Karpas-422 (cell line): Measurements from ENCODE around the gene TNFRSF12A. TPM values are rescaled to one million over a fixed set of nuclear protein-coding genes. Genes with fewer than 3 reads are reported as not detected.
"Not testable (repeated sequence)": the region's sequence is repeated elsewhere in the genome, so short reads cannot be mapped to it uniquely, and the experiment has no call there.

Experiments
- DNase-seq: peaks from one replicate; pipeline ENCODE4 v3.0.0-alpha.2; 2015
- H2AFZ ChIP-seq: fragments of 200-600 bp; sonication (generic); 2 replicates; pipeline ENCODE4 v1.6.1; 2014; ENCODE audit warnings: antibody characterized with exemption, low read length, mixed read lengths
- H3K27ac ChIP-seq: fragments of 200-600 bp; sonication (generic); 2 replicates; pipeline ENCODE4 v1.5.1; 2014; ENCODE audit warnings: mild to moderate bottlenecking, low read length, moderate library complexity
- H3K27me3 ChIP-seq: fragments of 200-600 bp; sonication (generic); 2 replicates; pipeline ENCODE4 v1.6.1; 2014; ENCODE audit warnings: low read length, mixed read lengths
- H3K36me3 ChIP-seq: fragments of 200-600 bp; sonication (generic); 2 replicates; pipeline ENCODE4 v1.6.1; 2014; ENCODE audit warnings: low read length, mixed read lengths; ENCODE audit not compliant: insufficient read depth
- H3K4me1 ChIP-seq: fragments of 200-600 bp; sonication (generic); 2 replicates; pipeline ENCODE4 v1.6.1; 2014; ENCODE audit warnings: mild to moderate bottlenecking, low read length, mixed read lengths
- H3K4me2 ChIP-seq: fragments of 200-600 bp; sonication (generic); 2 replicates; pipeline ENCODE4 v1.6.1; 2014; ENCODE audit warnings: low read length, low read depth, mild to moderate bottlenecking; ENCODE audit not compliant: poor library complexity, severe bottlenecking
- H3K4me3 ChIP-seq: fragments of 200-600 bp; sonication (generic); 2 replicates; pipeline ENCODE4 v1.5.1; 2014; ENCODE audit warnings: mild to moderate bottlenecking, antibody characterized with exemption, low read length, mixed read lengths
- H3K79me2 ChIP-seq: fragments of 200-600 bp; sonication (generic); 2 replicates; pipeline ENCODE4 v1.6.1; 2014; ENCODE audit warnings: mild to moderate bottlenecking, low read length, mixed read lengths
- H3K9ac ChIP-seq: fragments of 200-600 bp; sonication (generic); 2 replicates; pipeline ENCODE4 v1.6.0; 2014; ENCODE audit warnings: low read length
- H3K9me2 ChIP-seq: fragments of 200-600 bp; sonication (generic), shearing (Covaris generic); replicated peaks from 2 replicates; pipeline ENCODE4 v1.6.0; 2014; ENCODE audit warnings: mild to moderate bottlenecking, low read length, moderate library complexity; ENCODE audit not compliant: insufficient read depth
- H3K9me3 ChIP-seq: fragments of 300-700, 200-600 bp; sonication (generic); 2 replicates; pipeline ENCODE4 v1.6.1; 2014; ENCODE audit warnings: low read length, mixed read lengths
- H4K20me1 ChIP-seq: fragments of 200-600 bp; sonication (generic); 2 replicates; pipeline ENCODE4 v1.6.1; 2014; ENCODE audit warnings: mild to moderate bottlenecking, antibody characterized with exemption, low read length, low read depth; ENCODE audit not compliant: insufficient read depth
- total RNA-seq: library from RNA; depleted of rRNA; stranded (reverse); fragments of >200 nt; shearing (Covaris generic); gene quantifications from 2 replicates; pipeline ENCODE4 v1.2.3, GENCODE V29; 2014; ENCODE audit warnings: low replicate concordance

TNFRSF12A gene
- total RNA-seq, 1 experiment from 2014 or later, result 9.4 TPM

GRCh38 chr16:3050487-3050886 is 30.3 kb downstream of the TNFRSF12A start:
- H3K4me2 ChIP-seq, result no peak overlapping the region
- no peak overlapping the region for H3K9ac ChIP-seq
- no peak overlapping the region for H3K4me3 ChIP-seq
- no peak overlapping the region for H2AFZ ChIP-seq
- H3K27me3 ChIP-seq, result no peaks in the 10 kb centered on the region
- H3K36me3 ChIP-seq, result no peaks in the 10 kb centered on the region
- no peak overlapping the region for H3K27ac ChIP-seq
- H4K20me1 ChIP-seq, result no peaks in the 10 kb centered on the region
- H3K9me3 ChIP-seq, result no peaks in the 10 kb centered on the region
- no peak for DNase-seq
- no peaks in the 10 kb centered on the region for H3K9me2 ChIP-seq
- no peaks in the 10 kb centered on the region for H3K79me2 ChIP-seq
- H3K4me1 ChIP-seq, result peaks cover 23% of the 10 kb centered on the region

- no peak for DNase-seq
- Histone ChIP-seq H3K9me3 (no peaks in the 10 kb centered on the region), H3K4me2 (no peak overlapping the region), H3K79me2 (no peaks in the 10 kb centered on the region), H3K4me1 (peaks cover 19% of the 10 kb centered on the region), H3K27ac (no peak overlapping the region), H3K4me3 (no peak overlapping the region), H4K20me1 (no peaks in the 10 kb centered on the region), H2AFZ (no peak overlapping the region), H3K9ac (no peak overlapping the region), H3K36me3 (no peaks in the 10 kb centered on the region), H3K9me2 (no peaks in the 10 kb centered on the region), H3K27me3 (no peaks in the 10 kb centered on the region)
Observed at GRCh38 chr16:3051009-3051408, 30.8 kb downstream of the TNFRSF12A start.

DNA sequence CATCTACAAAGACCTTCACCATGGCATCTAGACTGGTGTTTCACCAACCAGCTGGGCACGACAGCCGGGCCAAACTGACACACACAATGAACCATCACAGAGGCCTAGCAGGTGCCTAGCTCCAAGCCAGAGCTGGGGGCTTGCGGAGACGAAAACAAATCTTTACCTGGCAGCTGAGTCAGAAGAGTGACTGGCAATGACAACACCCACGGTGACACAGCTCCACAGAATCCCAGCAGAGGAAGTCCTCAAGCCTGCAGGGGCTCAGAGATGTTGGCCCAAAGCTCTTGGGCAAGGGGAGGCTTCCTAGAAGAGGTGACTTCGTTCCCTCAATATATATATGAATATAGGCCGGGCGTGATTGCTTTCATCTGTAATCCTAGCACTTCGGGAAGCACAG is 31.3 kb downstream of the TNFRSF12A start:
- Histone ChIP-seq H3K27me3 (no peaks in the 10 kb centered on the region), H3K9ac (no peak overlapping the region), H3K9me2 (no peaks in the 10 kb centered on the region), H3K27ac (no peak overlapping the region), H3K4me1 (peaks cover 16% of the 10 kb centered on the region), H3K79me2 (no peaks in the 10 kb centered on the region), H4K20me1 (no peaks in the 10 kb centered on the region), H3K4me2 (no peak overlapping the region), H3K36me3 (no peaks in the 10 kb centered on the region), H3K4me3 (no peak overlapping the region), H2AFZ (no peak overlapping the region), H3K9me3 (no peaks in the 10 kb centered on the region)
- DNase-seq, result no peak

- H2AFZ ChIP-seq, H3K9me2 ChIP-seq, H3K36me3 ChIP-seq, H3K9me3 ChIP-seq, H4K20me1 ChIP-seq, DNase-seq, H3K27ac ChIP-seq, H3K4me2 ChIP-seq, H3K27me3 ChIP-seq, H3K4me3 ChIP-seq, H3K9ac ChIP-seq, H3K79me2 ChIP-seq: not testable (repeated sequence)
- peaks cover 16% of the 10 kb centered on the region for H3K4me1 ChIP-seq
Observed at GRCh38 chr16:3052571-3053329, 32.6 kb downstream of the TNFRSF12A start.

- H2AFZ ChIP-seq, H3K4me3 ChIP-seq, H3K9me3 ChIP-seq, H3K9me2 ChIP-seq, H3K27me3 ChIP-seq, H3K27ac ChIP-seq, H3K79me2 ChIP-seq, H3K36me3 ChIP-seq, H4K20me1 ChIP-seq, H3K4me2 ChIP-seq, DNase-seq, H3K9ac ChIP-seq: not testable (repeated sequence)
- H3K4me1 ChIP-seq, result peaks cover 19% of the 10 kb centered on the region
Observed at GRCh38 chr16:3053330-3053710, 33.2 kb downstream of the TNFRSF12A start.

DNA sequence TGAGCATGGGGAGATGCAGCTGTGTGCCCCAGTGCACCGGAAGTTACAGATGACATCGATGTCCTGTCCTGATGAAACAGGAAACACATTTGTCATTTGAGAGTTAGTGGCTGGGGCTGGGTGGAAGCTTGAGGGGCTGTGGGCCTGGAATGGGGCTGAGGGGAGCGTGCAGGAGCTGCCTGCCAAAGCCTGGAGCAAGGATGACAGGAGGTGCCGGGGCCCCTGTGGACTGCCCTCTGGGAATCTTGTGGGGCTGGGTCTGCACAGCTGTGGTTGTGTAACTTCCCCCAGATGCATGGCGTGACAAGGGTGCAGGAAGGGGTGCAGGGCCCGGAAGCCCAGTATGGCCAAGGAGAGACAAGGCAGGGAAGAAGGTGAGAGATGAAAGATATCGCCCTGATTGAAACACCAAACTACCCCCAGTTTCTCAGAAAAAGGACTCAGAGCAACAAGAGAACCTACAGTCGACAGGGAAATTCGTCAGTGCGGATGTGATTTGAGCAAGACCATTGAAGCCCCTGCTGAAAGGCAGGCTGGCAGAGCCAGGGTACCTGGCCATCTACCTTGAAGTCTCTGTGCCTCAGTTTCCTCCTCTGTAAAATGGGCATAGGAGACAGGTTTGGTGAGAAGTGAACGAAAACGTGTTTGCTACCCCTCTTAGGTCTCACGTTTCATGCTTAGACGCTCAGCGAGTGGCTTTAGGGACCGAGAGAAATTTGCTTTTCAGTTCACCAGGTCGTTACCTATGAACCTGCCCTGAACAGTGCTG is 35.0 kb downstream of the TNFRSF12A start:
- Histone ChIP-seq H3K79me2 (no peaks in the 10 kb centered on the region), H3K9me2 (no peaks in the 10 kb centered on the region), H4K20me1 (0 out of 2 replicates have a peak, but pooled peaks cover 11% of the 10 kb centered on the region), H3K9ac (no peak overlapping the region; the same call in 1 of the 2 replicates), H3K27me3 (no peaks in the 10 kb centered on the region), H3K4me1 (peaks cover 27% of the 10 kb centered on the region), H2AFZ (no peak overlapping the region), H3K4me3 (no peak overlapping the region), H3K4me2 (no peak overlapping the region), H3K27ac (no peak overlapping the region), H3K36me3 (no peaks in the 10 kb centered on the region), H3K9me3 (no peaks in the 10 kb centered on the region)
- no peak for DNase-seq

DNA sequence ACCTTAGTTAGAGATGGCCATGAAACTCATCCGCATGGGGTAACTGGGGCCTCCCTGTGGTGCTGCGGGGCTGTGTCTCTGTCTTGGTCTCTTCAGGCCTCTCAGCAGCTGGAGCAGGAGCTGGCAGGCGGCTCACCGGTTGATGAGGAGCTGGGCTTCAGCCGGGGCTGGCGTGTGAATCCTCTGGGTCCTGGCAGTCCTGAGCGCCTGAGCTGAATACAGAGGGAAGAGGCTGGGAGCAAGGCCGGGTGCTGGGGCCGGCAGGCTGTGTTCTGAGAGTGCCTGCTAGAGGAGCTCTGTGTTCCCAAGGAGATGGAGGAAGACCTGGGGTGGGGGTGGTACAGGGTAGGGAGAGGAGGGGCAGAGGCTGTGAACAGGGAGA is 35.6 kb downstream of the TNFRSF12A start:
- H3K9me2 ChIP-seq, H3K79me2 ChIP-seq, H3K9me3 ChIP-seq, H3K9ac ChIP-seq, H3K27ac ChIP-seq, H2AFZ ChIP-seq, H3K36me3 ChIP-seq, H3K27me3 ChIP-seq, H3K4me3 ChIP-seq, DNase-seq, H3K4me2 ChIP-seq: not testable (repeated sequence)
- Histone ChIP-seq H4K20me1 (0 out of 2 replicates have a peak, but pooled peaks cover 11% of the 10 kb centered on the region), H3K4me1 (peaks cover 21% of the 10 kb centered on the region)

DNA sequence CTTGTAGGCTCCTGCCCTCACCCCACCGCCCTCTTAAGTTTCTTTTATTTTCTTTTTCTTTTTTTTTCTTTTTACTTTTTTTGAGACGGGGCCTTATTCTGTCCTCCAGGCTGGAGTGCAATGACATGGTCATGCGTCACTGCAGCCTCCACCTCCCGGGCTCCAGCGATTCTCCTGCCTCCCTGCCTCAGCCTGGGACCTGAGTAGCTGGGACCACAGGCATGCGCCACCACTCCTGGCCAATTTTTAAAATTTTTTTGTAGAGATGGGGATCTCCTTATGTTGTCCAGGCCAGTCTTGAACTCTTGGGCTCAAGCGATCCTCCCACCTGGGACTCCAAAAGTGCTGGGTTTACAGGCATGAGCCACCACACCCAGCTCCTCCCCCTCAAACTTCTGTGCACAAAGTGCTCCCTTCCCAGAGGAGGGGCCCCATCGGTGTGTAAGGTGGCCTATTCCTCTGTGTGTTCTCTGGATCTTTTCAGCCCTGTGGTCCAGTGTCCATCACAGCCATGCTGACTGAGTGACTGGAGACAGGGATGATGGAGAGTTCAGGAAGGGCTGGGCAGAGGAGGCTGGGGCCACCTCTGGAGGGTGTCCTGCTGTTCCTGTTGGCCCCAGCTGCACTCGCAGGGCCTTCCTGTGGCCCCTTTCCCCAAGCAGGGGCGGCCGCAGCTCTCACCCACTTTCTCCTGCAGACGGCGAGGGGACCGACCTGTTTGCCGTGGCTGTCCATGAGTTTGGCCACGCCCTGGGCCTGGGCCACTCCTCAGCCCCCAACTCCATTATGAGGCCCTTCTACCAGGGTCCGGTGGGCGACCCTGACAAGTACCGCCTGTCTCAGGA is 36.4 kb downstream of the TNFRSF12A start:
- H3K4me1 ChIP-seq, result peaks cover 18% of the 10 kb centered on the region
- H3K27ac ChIP-seq, result no peak overlapping the region
- H3K36me3 ChIP-seq, result no peaks in the 10 kb centered on the region
- no peak overlapping the region for H3K9ac ChIP-seq
- no peaks in the 10 kb centered on the region for H3K27me3 ChIP-seq
- no peak for DNase-seq
- no peak overlapping the region for H3K4me3 ChIP-seq
- no peak overlapping the region for H2AFZ ChIP-seq
- no peaks in the 10 kb centered on the region for H3K9me3 ChIP-seq
- 0 out of 2 replicates have a peak, but pooled peaks cover 11% of the 10 kb centered on the region for H4K20me1 ChIP-seq
- H3K9me2 ChIP-seq, result no peaks in the 10 kb centered on the region
- H3K79me2 ChIP-seq, result no peaks in the 10 kb centered on the region
- no peak overlapping the region for H3K4me2 ChIP-seq
